ENCODE measurements around the gene TUBGCP4. TPM values are rescaled to one million over a fixed set of nuclear protein-coding genes. Genes with fewer than 3 reads are reported as not detected.

The TUBGCP4 gene, protein sequence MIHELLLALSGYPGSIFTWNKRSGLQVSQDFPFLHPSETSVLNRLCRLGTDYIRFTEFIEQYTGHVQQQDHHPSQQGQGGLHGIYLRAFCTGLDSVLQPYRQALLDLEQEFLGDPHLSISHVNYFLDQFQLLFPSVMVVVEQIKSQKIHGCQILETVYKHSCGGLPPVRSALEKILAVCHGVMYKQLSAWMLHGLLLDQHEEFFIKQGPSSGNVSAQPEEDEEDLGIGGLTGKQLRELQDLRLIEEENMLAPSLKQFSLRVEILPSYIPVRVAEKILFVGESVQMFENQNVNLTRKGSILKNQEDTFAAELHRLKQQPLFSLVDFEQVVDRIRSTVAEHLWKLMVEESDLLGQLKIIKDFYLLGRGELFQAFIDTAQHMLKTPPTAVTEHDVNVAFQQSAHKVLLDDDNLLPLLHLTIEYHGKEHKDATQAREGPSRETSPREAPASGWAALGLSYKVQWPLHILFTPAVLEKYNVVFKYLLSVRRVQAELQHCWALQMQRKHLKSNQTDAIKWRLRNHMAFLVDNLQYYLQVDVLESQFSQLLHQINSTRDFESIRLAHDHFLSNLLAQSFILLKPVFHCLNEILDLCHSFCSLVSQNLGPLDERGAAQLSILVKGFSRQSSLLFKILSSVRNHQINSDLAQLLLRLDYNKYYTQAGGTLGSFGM
- 21.6 TPM for polyA plus RNA-seq (2012; ENCODE audit: insufficient read length, low read depth)

DNA sequence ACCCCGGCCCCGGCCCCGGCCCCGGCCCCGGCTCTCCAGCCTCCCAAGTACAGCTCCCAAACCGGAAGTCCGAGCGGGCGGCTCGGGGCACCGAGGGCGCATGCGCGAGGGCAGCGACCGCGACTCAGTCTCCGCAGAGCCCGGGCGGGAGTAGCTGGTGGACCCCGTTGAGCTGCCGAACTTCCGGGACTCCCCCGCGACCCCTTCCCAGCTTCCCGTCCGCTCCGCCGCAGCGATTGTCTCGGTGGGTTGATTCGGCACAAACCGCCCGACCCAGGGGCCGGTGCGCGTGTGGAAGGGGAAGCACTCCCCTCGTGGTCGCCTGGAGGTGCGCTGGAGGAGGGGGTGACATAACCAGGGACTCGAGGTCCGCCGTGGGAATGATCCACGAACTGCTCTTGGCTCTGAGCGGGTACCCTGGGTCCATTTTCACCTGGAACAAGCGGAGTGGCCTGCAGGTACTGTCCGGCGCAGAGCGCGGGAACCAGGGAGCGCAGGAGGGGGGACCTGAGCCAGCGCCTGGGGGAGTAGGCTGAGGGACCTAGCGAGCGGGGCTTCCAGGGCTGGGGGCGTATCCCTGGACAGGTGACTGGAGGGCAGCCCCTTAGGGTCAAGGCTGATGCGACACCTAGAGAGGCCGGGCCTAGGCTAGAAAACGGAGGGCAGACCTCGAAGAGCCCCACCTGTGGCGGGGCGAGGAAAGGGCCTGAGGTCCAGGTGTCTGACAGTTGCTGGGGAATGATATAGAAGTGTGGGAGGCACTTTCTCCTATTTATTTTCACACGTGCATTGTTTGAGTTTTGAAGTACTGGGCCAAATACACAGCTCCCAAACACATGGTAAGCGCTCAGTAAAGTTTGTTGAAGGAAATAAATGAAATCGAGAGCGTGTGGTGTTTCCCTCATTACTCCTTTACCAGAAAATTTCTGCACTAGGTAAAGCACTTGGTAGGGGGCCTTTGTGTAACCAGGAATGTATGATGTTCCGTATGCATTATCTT, at the start of gene TUBGCP4, which contains the start of gene ZSCAN29:
TUBGCP4 (plus strand) TSS at position 127 of the 1,000 bp plus-strand sequence; CDS start at position 381, 254 bp downstream.
ZSCAN29 (minus strand) TSS at position 69 of the 1,000 bp plus-strand sequence. CDS start 1,130 bp downstream, outside the sequence.
- TF ChIP-seq POLR2AphosphoS5 (IDR thresholded peaks at IDR 0.05; ENCODE audit: low read depth, low read length) (peak; percentile 80), SIN3A (IDR thresholded peaks at IDR 0.05; ENCODE audit: borderline replicate concordance, insufficient read depth, low read length) (peak; percentile 50; the same call in 1 of the 2 replicates), FOXP2 (optimal IDR thresholded peaks at IDR 0.05; ENCODE audit: borderline replicate concordance, extremely low read depth, extremely low read length, insufficient read depth) (peak; percentile 35), TAF1 (IDR thresholded peaks at IDR 0.05; ENCODE audit: borderline replicate concordance, insufficient read depth, low read length) (peak; percentile 75)
- TF ChIP-seq, protein P1, sequence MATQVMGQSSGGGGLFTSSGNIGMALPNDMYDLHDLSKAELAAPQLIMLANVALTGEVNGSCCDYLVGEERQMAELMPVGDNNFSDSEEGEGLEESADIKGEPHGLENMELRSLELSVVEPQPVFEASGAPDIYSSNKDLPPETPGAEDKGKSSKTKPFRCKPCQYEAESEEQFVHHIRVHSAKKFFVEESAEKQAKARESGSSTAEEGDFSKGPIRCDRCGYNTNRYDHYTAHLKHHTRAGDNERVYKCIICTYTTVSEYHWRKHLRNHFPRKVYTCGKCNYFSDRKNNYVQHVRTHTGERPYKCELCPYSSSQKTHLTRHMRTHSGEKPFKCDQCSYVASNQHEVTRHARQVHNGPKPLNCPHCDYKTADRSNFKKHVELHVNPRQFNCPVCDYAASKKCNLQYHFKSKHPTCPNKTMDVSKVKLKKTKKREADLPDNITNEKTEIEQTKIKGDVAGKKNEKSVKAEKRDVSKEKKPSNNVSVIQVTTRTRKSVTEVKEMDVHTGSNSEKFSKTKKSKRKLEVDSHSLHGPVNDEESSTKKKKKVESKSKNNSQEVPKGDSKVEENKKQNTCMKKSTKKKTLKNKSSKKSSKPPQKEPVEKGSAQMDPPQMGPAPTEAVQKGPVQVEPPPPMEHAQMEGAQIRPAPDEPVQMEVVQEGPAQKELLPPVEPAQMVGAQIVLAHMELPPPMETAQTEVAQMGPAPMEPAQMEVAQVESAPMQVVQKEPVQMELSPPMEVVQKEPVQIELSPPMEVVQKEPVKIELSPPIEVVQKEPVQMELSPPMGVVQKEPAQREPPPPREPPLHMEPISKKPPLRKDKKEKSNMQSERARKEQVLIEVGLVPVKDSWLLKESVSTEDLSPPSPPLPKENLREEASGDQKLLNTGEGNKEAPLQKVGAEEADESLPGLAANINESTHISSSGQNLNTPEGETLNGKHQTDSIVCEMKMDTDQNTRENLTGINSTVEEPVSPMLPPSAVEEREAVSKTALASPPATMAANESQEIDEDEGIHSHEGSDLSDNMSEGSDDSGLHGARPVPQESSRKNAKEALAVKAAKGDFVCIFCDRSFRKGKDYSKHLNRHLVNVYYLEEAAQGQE (IDR thresholded peaks at IDR 0.05; ENCODE audit: insufficient read depth in 1 of 2, low read depth in 2 of 2, low read length in 2 of 2), result no peak

DNA sequence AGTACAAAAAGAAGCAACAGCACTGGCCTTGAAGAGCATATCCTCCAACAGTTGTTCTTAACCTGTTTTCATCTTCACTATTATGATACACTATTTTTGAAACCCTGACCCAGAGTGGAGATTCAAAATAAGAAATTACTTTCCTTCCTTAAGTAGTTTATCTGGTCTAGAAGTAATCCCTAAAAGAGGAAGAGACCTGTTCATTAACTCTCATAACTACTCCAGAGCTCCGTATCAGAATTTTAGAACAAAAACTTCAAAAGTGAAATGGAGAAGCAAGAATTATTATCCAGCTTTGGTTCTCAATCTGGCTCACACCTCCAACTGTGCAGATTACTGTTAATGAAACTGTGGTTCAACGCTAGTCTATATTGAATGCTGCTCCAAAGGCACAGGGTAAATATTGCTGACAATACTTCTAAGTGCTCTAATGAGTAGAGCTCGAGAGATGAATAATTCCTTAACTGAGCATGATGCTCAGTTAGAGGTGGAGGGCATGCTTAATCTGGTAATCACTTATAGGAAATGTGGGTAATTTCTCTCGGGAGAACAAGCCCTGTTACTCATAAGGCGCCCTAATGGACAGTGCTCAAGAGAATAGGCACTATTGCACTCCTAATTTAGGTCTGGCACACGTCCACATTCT, 45.7 kb upstream of the TUBGCP4 start:
- no peak for TF ChIP-seq SIN3A (IDR thresholded peaks at IDR 0.05; ENCODE audit: borderline replicate concordance, insufficient read depth, low read length)
- TF ChIP-seq, protein P1 (IDR thresholded peaks at IDR 0.05; ENCODE audit: insufficient read depth in 1 of 2, low read depth in 2 of 2, low read length in 2 of 2), result no peak
- no peak for TF ChIP-seq POLR2AphosphoS5 (IDR thresholded peaks at IDR 0.05; ENCODE audit: low read depth, low read length)
- TF ChIP-seq FOXP2 (optimal IDR thresholded peaks at IDR 0.05; ENCODE audit: borderline replicate concordance, extremely low read depth, extremely low read length, insufficient read depth), result no peak
- TF ChIP-seq TAF1 (IDR thresholded peaks at IDR 0.05; ENCODE audit: borderline replicate concordance, insufficient read depth, low read length), result no peak

DNA sequence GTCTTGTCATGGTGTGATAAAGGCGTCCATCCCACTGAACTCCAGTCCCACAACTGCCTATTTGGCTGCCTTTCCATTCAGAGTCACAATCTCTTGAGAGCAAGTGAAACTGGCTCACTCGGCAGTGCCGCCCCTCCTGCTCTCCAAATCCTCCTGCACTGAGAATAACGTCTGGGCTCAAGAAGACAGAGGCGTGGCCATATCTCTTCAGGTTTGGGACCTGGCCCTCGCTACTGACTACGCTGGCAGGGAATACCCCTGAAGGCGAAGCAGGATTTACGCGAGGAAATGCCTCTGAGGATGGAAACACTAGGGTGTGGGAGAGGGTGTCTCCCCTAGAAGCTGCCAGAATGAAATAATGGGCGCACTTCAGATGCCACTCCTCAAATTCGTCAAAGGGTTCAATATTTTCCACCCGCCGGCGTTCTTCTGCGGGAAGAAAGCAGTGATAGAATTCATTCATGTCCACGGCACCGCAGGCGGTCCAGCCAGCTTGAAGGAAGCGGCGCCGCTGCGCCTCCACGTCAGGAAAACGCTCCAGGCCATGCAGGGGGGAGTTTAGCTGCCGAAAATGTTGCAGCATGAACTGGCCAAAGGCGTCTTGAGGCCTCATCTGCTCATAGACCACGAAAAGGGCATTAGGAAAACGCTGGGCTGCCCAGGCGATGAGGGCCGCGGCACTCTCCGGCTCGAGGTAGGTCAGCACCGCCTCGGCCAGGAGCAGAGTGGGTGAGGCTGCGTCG, 41.5 kb upstream of the TUBGCP4 start:
- TF ChIP-seq FOXP2 (optimal IDR thresholded peaks at IDR 0.05; ENCODE audit: borderline replicate concordance, extremely low read depth, extremely low read length, insufficient read depth), result no peak
- no peak for TF ChIP-seq TAF1 (IDR thresholded peaks at IDR 0.05; ENCODE audit: borderline replicate concordance, insufficient read depth, low read length)
- TF ChIP-seq, protein P1 (IDR thresholded peaks at IDR 0.05; ENCODE audit: insufficient read depth in 1 of 2, low read depth in 2 of 2, low read length in 2 of 2), result no peak
- TF ChIP-seq SIN3A (IDR thresholded peaks at IDR 0.05; ENCODE audit: borderline replicate concordance, insufficient read depth, low read length), result no peak
- no peak for TF ChIP-seq POLR2AphosphoS5 (IDR thresholded peaks at IDR 0.05; ENCODE audit: low read depth, low read length)
